ENCODE measurements around the gene DNAJC3. TPM values are rescaled to one million over a fixed set of nuclear protein-coding genes. Genes with fewer than 3 reads are reported as not detected.

DNAJC3 gene
- total RNA-seq (10 to 100 TPM; 34.5 to 70.3 (median 51.3) TPM), polyA plus RNA-seq (10 to 100 TPM; 11.6 to 15.8 TPM)

GRCh38 chr13:95676762-95677563 lies at the start of gene DNAJC3:
DNAJC3 (plus strand) TSS chr13:95677139; CDS start chr13:95677256, 117 bp downstream.
- intact Hi-C loops (cut with DNase I): no loop called here
- WGBS, 2 donors: 0% methylated on average over 85 to 90 of the region's 90 CpGs

GRCh38 chr13:95627590-95627989 lies 49.3 kb upstream of the DNAJC3 start:
- no peak for FAIRE-seq
- no peak for TF ChIP-seq CTCF (IDR thresholded peaks at IDR 0.05)
- intact Hi-C loops (cut with DNase I): loop anchor here in 2 of 3 donors (10.0 kb wide), 2 partner anchors 197 to 207 kb away; no protein-coding TSS in a partner anchor
- Histone ChIP-seq H3K4me3 (no peak overlapping the region), H3K27ac (no peak overlapping the region), H3K27me3 (no peaks in the 10 kb centered on the region), H3K36me3 (peaks cover 0 to 17% (median 6%) of the 10 kb centered on the region in 3 donors), H3K9me3 (no peaks in the 10 kb centered on the region), H3K4me1 (no peaks in the 10 kb centered on the region)
- no peak for DNase-seq
- WGBS, 2 donors: 96 to 100% methylated on average over 1 of the region's 1 CpG
- no peak for ATAC-seq

More at GRCh38 chr13:95676762-95677563, at the start of gene DNAJC3:
- Histone ChIP-seq H3K4me3 (peak within 1 kb of the TSS; percentile 73 to 97 (median 94)), H3K36me3 (no peaks in the 10 kb centered on the region), H3K27me3 (no peaks in the 10 kb centered on the region), H3K4me1 (peaks cover 7 to 50% (median 39%) of the 10 kb centered on the region in 3 donors), H3K9me3 (no peaks in the 10 kb centered on the region), H3K27ac (peak within 1 kb of the TSS; percentile 96 to 98 (median 96))
- ATAC-seq (peak; percentile 91 to 97 (median 94)), DNase-seq (peak; percentile 98 to 100 (median 99)), FAIRE-seq (peak; percentile 71)
- no peak for TF ChIP-seq CTCF (IDR thresholded peaks at IDR 0.05)

- peaks cover 0 to 12% (median 6%) of the 10 kb centered on the region in 3 donors for H3K36me3 ChIP-seq
- H3K9me3 ChIP-seq: no peaks in the 10 kb centered on the region
- FAIRE-seq: no peak
- H3K4me1 ChIP-seq: no peaks in the 10 kb centered on the region
- no peak for DNase-seq
- intact Hi-C loops (cut with DNase I): loop anchor here in 2 of 3 donors (10.0 kb wide), 2 partner anchors 196 to 206 kb away; no protein-coding TSS in a partner anchor
- WGBS, 2 donors: 89 to 92% methylated on average over 1 of the region's 1 CpG
- ATAC-seq: no peak
- H3K27me3 ChIP-seq: no peaks in the 10 kb centered on the region
- H3K4me3 ChIP-seq: no peak overlapping the region
- H3K27ac ChIP-seq: no peak overlapping the region
- no peak for TF ChIP-seq CTCF (IDR thresholded peaks at IDR 0.05)
Measured at GRCh38 chr13:95628488-95628887, 48.5 kb upstream of the DNAJC3 start.

- Histone ChIP-seq H3K4me3 (no peak overlapping the region), H3K9me3 (no peaks in the 10 kb centered on the region), H3K36me3 (peaks cover 0 to 12% (median 6%) of the 10 kb centered on the region in 3 donors), H3K27me3 (no peaks in the 10 kb centered on the region), H3K4me1 (no peaks in the 10 kb centered on the region), H3K27ac (no peak overlapping the region)
- TF ChIP-seq CTCF (IDR thresholded peaks at IDR 0.05): no peak
- no peak for FAIRE-seq
- DNase-seq: no peak
- intact Hi-C loops (cut with DNase I): loop anchor here in 2 of 3 donors (10.0 kb wide), 2 partner anchors 196 to 206 kb away; no protein-coding TSS in a partner anchor
- ATAC-seq: no peak
- WGBS, 2 donors: 56 to 57% methylated on average over 4 of the region's 4 CpGs
Measured at GRCh38 chr13:95629071-95629470, 47.9 kb upstream of the DNAJC3 start.
